Panc1 (cell line): ENCODE measurements around the gene EHHADH.

Source experiments
- CTCF ChIP-seq: fragments of 450-650 bp; IDR thresholded peaks from 2 replicates; pipeline ENCODE4 v1.5.1; 2017; ENCODE audit warnings: mild to moderate bottlenecking
- POLR2AphosphoS5 ChIP-seq: IDR thresholded peaks from 2 replicates; pipeline ENCODE4 v1.6.1; 2012; ENCODE audit warnings: mild to moderate bottlenecking, low read depth, low read length, moderate library complexity
- REST ChIP-seq, 2 experiments: IDR thresholded peaks; 2 replicates each; pipeline ENCODE4 v1.6.1; 2011 to 2012; ENCODE audit warnings: low read depth in 2 of 2, control low read depth in 1 of 2, low read length in 1 of 2, mild to moderate bottlenecking in 1 of 2, moderate library complexity in 1 of 2; ENCODE audit not compliant: insufficient read depth in 1 of 2
- SIN3A ChIP-seq: IDR thresholded peaks from 2 replicates; pipeline ENCODE4 v1.6.1; 2012; ENCODE audit warnings: low read depth, mild to moderate bottlenecking, low read length, moderate library complexity, borderline replicate concordance; ENCODE audit not compliant: insufficient read depth
- TCF7L2 ChIP-seq: IDR thresholded peaks from 2 replicates; pipeline ENCODE4 v1.6.1; 2011; ENCODE audit warnings: mild to moderate bottlenecking, low read depth, low read length, inconsistent platforms

- TF ChIP-seq CTCF (no peak), REST (IDR thresholded peaks at IDR 0.05; ENCODE audit: insufficient read depth in 1 of 2, low read depth in 2 of 2, low read length in 1 of 2) (no peak), POLR2AphosphoS5 (no peak), SIN3A (no peak), TCF7L2 (no peak)
Measured at GRCh38 chr3:185233328-185233727, 20.5 kb downstream of the EHHADH start.
